Osteocyte (in vitro differentiated cells): ENCODE measurements around the gene HTR4. TPM values are rescaled to one million over a fixed set of nuclear protein-coding genes. Genes with fewer than 3 reads are reported as not detected.

Experiments
- DNase-seq: peaks from one replicate; pipeline ENCODE4 v3.0.0; 2021; ENCODE audit warnings: mixed read lengths; ENCODE audit not compliant: unreplicated experiment; ENCODE audit errors: extremely low spot score
- H3K27ac Mint-ChIP-seq: one replicate; pipeline ENCODE4 v1.8.0; 2021; ENCODE audit warnings: mild to moderate bottlenecking, mixed read lengths; ENCODE audit not compliant: unreplicated experiment
- H3K27me3 Mint-ChIP-seq: one replicate; pipeline ENCODE4 v1.8.0; 2021; ENCODE audit warnings: mixed read lengths; ENCODE audit not compliant: unreplicated experiment
- H3K36me3 Mint-ChIP-seq: one replicate; pipeline ENCODE4 v1.8.0; 2021; ENCODE audit warnings: mixed read lengths; ENCODE audit not compliant: unreplicated experiment
- H3K4me1 Mint-ChIP-seq: one replicate; pipeline ENCODE4 v1.8.0; 2021; ENCODE audit warnings: mixed read lengths; ENCODE audit not compliant: unreplicated experiment
- H3K4me3 Mint-ChIP-seq: one replicate; pipeline ENCODE4 v1.8.0; 2021; ENCODE audit warnings: mild to moderate bottlenecking, moderate library complexity, mixed read lengths; ENCODE audit not compliant: unreplicated experiment
- H3K9me3 Mint-ChIP-seq: one replicate; pipeline ENCODE4 v1.8.0; 2021; ENCODE audit warnings: mixed read lengths; ENCODE audit not compliant: unreplicated experiment
- CTCF ChIP-seq: fragments of 200-600 bp; sonication (generic); IDR thresholded peaks from 2 replicates; pipeline ENCODE4 v1.5.0; 2021; ENCODE audit warnings: antibody characterized with exemption, mild to moderate bottlenecking, moderate library complexity
- total RNA-seq: library from RNA; stranded (reverse); gene quantifications from 2 replicates; pipeline ENCODE4 v1.2.1, GENCODE V29; 2021

The HTR4 gene
- total RNA-seq, 1 donor from 2014 or later: not detected

- Mint-ChIP-seq H3K9me3 (no peaks in the 10 kb centered on the region), H3K4me3 (no peak overlapping the region), H3K36me3 (peaks cover 12% of the 10 kb centered on the region), H3K4me1 (no peaks in the 10 kb centered on the region), H3K27me3 (peaks cover 13% of the 10 kb centered on the region), H3K27ac (no peak overlapping the region)
- no peak for TF ChIP-seq CTCF
- DNase-seq: no peak
Observed at GRCh38 chr5:148445578-148445977, 208.7 kb downstream of the HTR4 start.

- Mint-ChIP-seq H3K27ac (no peak overlapping the region), H3K9me3 (no peaks in the 10 kb centered on the region), H3K27me3 (peaks cover 4% of the 10 kb centered on the region), H3K36me3 (peaks cover 23% of the 10 kb centered on the region), H3K4me1 (no peaks in the 10 kb centered on the region), H3K4me3 (no peak overlapping the region)
- DNase-seq: no peak
- peak; percentile 75 for TF ChIP-seq CTCF
Observed at GRCh38 chr5:148443998-148444397, 210.3 kb downstream of the HTR4 start.

GRCh38 chr5:148443241-148443640, 211.1 kb downstream of the HTR4 start:
- TF ChIP-seq CTCF: no peak

DNA sequence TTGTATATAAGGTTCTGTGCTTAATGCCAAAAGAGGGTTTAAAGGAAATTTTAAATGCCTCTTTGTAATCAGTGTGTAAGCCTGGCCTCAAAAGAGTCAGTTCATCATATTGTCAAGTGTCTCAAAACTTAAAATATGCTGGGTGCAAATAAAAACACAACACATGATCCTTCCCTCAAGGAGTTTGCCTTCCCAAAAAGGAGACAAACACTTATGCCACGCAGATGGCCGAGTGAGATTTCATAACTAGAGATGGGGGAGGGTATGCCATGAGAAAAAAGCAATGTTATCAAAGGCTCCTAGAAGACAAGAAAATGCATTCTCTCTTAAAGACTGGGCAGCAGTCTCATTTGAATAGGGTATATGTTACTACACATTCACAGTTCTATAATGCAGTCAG, 215.4 kb downstream of the HTR4 start:
- DNase-seq: no peak
- Mint-ChIP-seq H3K4me3 (no peak overlapping the region), H3K27ac (no peak overlapping the region), H3K9me3 (no peaks in the 10 kb centered on the region), H3K27me3 (no peaks in the 10 kb centered on the region), H3K4me1 (no peaks in the 10 kb centered on the region), H3K36me3 (peaks cover 41% of the 10 kb centered on the region)
- TF ChIP-seq CTCF: no peak

More at GRCh38 chr5:148443241-148443640, 211.1 kb downstream of the HTR4 start:
- Mint-ChIP-seq H3K27ac (no peak overlapping the region), H3K36me3 (peaks cover 24% of the 10 kb centered on the region), H3K9me3 (no peaks in the 10 kb centered on the region), H3K27me3 (peaks cover 2% of the 10 kb centered on the region), H3K4me3 (no peak overlapping the region), H3K4me1 (no peaks in the 10 kb centered on the region)
- DNase-seq: no peak

- Mint-ChIP-seq H3K27me3 (no peaks in the 10 kb centered on the region), H3K9me3 (no peaks in the 10 kb centered on the region), H3K4me1 (no peaks in the 10 kb centered on the region), H3K4me3 (no peak overlapping the region), H3K36me3 (peaks cover 48% of the 10 kb centered on the region), H3K27ac (no peak overlapping the region)
- TF ChIP-seq CTCF: no peak
- no peak for DNase-seq
Observed at GRCh38 chr5:148437249-148437648, 217.1 kb downstream of the HTR4 start.
